ENCODE data around the gene C6orf118. TPM values are rescaled to one million over a fixed set of nuclear protein-coding genes. Genes with fewer than 3 reads are reported as not detected.

C6orf118 gene
- total and polyA plus RNA-seq, 2 donors (not counting 3 experiments of a cell fraction or from before 2014, with no cell fraction given): not detected

DNA sequence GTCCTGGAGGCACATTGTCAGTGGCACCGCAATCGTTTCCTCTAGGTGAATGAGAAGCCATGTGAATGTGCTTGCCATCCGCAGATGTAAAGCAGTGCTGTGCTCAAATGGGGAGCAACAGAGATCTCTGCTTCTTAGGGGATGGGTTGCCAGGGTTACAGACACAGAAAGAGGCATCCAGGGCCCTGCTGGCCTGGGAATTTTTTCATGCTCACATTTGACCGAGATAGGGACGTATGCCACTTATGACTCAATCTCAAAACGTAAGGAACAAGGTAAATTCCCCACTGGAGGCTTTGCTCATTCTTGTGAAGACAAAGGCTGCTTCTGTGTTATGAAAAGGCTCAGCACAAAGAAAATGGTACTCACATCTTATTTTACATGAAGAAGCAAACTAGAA, 11.0 kb downstream of the C6orf118 start:
- intact Hi-C loops (cut with micrococcal nuclease): no loop called here
- no peak overlapping the region for H2AFZ ChIP-seq (ENCODE audit: low read depth, low read length)
- H3K36me3 ChIP-seq (ENCODE audit: control insufficient read depth in 2 of 2, extremely low read depth in 1 of 2, insufficient read depth in 2 of 2, low read length in 2 of 2): no peaks in the 10 kb centered on the region
- H3K9me1 ChIP-seq (replicated peaks; ENCODE audit: control insufficient read depth, extremely low read depth, insufficient read depth, low read length): no peaks in the 10 kb centered on the region
- FAIRE-seq (no peak), DNase-seq (ENCODE audit: low read depth, low spot score) (no peak)
- H4K20me1 ChIP-seq (replicated peaks; ENCODE audit: control insufficient read depth, extremely low read depth, insufficient read depth, low read length): no peaks in the 10 kb centered on the region
- CTCF ChIA-PET: no interaction called here
- H3K9ac ChIP-seq (replicated peaks; ENCODE audit: extremely low read depth, insufficient read depth, low read length): no peak overlapping the region
- H3K79me2 ChIP-seq (ENCODE audit: control insufficient read depth, insufficient read depth, low read length): no peaks in the 10 kb centered on the region
- H3K4me1 ChIP-seq (ENCODE audit: control insufficient read depth, extremely low read depth, insufficient read depth, low read length): no peaks in the 10 kb centered on the region
- H3K27me3 ChIP-seq (ENCODE audit: control insufficient read depth in 2 of 2, insufficient read depth in 2 of 2, low read length in 2 of 2): no peaks in the 10 kb centered on the region
- H3K27ac ChIP-seq (ENCODE audit: insufficient read depth, low read depth, low read length): no peak overlapping the region
- TF ChIP-seq GATA2 (IDR thresholded peaks at IDR 0.05; ENCODE audit: insufficient read depth, insufficient read length, low read depth, low read length): no peak
- TF ChIP-seq FOS (IDR thresholded peaks at IDR 0.05; ENCODE audit: borderline replicate concordance, insufficient read depth, low read length): no peak
- no peak for TF ChIP-seq EZH2 (IDR thresholded peaks at IDR 0.05; ENCODE audit: borderline replicate concordance, low read depth, low read length, severe bottlenecking)
- TF ChIP-seq POLR2A (IDR thresholded peaks at IDR 0.05; ENCODE audit: low read depth, low read length): no peak
- no peak for TF ChIP-seq MYC (IDR thresholded peaks at IDR 0.05; ENCODE audit: low read depth, low read length)
- TF ChIP-seq POLR2AphosphoS5 (IDR thresholded peaks at IDR 0.05; ENCODE audit: insufficient read depth, low read depth, low read length): no peak
- TF ChIP-seq JUN (IDR thresholded peaks at IDR 0.05; ENCODE audit: borderline replicate concordance, insufficient read depth, insufficient read length, low read depth): no peak
- TF ChIP-seq, protein P1, sequence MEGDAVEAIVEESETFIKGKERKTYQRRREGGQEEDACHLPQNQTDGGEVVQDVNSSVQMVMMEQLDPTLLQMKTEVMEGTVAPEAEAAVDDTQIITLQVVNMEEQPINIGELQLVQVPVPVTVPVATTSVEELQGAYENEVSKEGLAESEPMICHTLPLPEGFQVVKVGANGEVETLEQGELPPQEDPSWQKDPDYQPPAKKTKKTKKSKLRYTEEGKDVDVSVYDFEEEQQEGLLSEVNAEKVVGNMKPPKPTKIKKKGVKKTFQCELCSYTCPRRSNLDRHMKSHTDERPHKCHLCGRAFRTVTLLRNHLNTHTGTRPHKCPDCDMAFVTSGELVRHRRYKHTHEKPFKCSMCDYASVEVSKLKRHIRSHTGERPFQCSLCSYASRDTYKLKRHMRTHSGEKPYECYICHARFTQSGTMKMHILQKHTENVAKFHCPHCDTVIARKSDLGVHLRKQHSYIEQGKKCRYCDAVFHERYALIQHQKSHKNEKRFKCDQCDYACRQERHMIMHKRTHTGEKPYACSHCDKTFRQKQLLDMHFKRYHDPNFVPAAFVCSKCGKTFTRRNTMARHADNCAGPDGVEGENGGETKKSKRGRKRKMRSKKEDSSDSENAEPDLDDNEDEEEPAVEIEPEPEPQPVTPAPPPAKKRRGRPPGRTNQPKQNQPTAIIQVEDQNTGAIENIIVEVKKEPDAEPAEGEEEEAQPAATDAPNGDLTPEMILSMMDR (IDR thresholded peaks at IDR 0.05; ENCODE audit: extremely low read depth in 1 of 2, insufficient read depth in 1 of 2, low read depth in 1 of 2, low read length in 2 of 2): no peak
- TF ChIP-seq, protein P2, sequence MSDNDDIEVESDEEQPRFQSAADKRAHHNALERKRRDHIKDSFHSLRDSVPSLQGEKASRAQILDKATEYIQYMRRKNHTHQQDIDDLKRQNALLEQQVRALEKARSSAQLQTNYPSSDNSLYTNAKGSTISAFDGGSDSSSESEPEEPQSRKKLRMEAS (IDR thresholded peaks at IDR 0.05; ENCODE audit: insufficient read depth, insufficient read length): no peak
- no peak overlapping the region for H3K4me2 ChIP-seq (ENCODE audit: insufficient read depth, low read length)
- POLR2A ChIA-PET: no interaction called here
- BruUV-seq (replicated peaks): no TSS peak
- H3K4me3 ChIP-seq (replicated peaks in 1 of 3; ENCODE audit: insufficient read depth in 1 of 3, low read depth in 1 of 3, low read length in 3 of 3): no peak overlapping the region
- dilution Hi-C loops (cut with MboI; ENCODE audit: extremely low pct_ligation_motif_present, low sequenced_read_pairs): no loop called here
- H3K9me3 ChIP-seq (replicated peaks; ENCODE audit: control insufficient read depth, insufficient read depth, low read length): no peaks in the 10 kb centered on the region

All from endothelial cell of umbilical vein (primary cell).